HepG2 (cell line): ENCODE data around the gene RNASE13. TPM values are rescaled to one million over a fixed set of nuclear protein-coding genes. Genes with fewer than 3 reads are reported as not detected.
A peak's percentile ranks its signal among the peaks of the same experiment; 100 is the strongest.

Experiments used
- ARNTL ChIP-seq: sonication (generic); formaldehyde crosslinking; IDR thresholded peaks from 2 replicates; pipeline ENCODE4 v1.4.0; 2020; ENCODE audit warnings: mild to moderate bottlenecking, missing genetic modification reagents
- BHLHE40 ChIP-seq: IDR thresholded peaks from 2 replicates; pipeline ENCODE4 v1.6.1; 2011; ENCODE audit warnings: low read length, improper control_type of control experiment
- BRCA1 ChIP-seq: sonication (generic); formaldehyde crosslinking; IDR thresholded peaks from 2 replicates; pipeline ENCODE4 v1.4.0; 2020; ENCODE audit warnings: missing genetic modification reagents
- ESRRA ChIP-seq: sonication (generic); formaldehyde crosslinking; IDR thresholded peaks from 2 replicates; pipeline ENCODE4 v1.5.1; 2020; ENCODE audit warnings: mild to moderate bottlenecking, low read depth, missing genetic modification reagents
- ETV6 ChIP-seq: sonication (generic); formaldehyde crosslinking; conservative IDR thresholded peaks from 2 replicates; pipeline ENCODE4 v1.4.0; 2020; ENCODE audit warnings: missing genetic modification reagents
- HNF4G ChIP-seq, 2 experiments: sonication (generic) in 1 of 2; formaldehyde crosslinking in 1 of 2; IDR thresholded peaks; 2 replicates each; pipeline versions ENCODE4 v1.4.0 to v1.6.1; 2011 to 2020; ENCODE audit warnings: borderline replicate concordance in 2 of 2, low read depth in 2 of 2, mild to moderate bottlenecking in 2 of 2, low read length in 1 of 2, missing genetic modification reagents in 1 of 2, moderate library complexity in 1 of 2
- IRX3 ChIP-seq: sonication (generic); formaldehyde crosslinking; IDR thresholded peaks from 2 replicates; pipeline ENCODE4 v1.8.1; 2023; ENCODE audit warnings: mild to moderate bottlenecking, low read depth, missing genetic modification reagents, borderline replicate concordance
- MAFK ChIP-seq, 2 experiments: IDR thresholded peaks in 1 of 2; conservative IDR thresholded peaks in 1 of 2; 2 replicates each; pipeline ENCODE4 v1.6.1; 2011; ENCODE audit warnings: improper control_type of control experiment in 2 of 2, low read length in 2 of 2
- MTF2 ChIP-seq: sonication (generic); formaldehyde crosslinking; IDR thresholded peaks from 2 replicates; pipeline ENCODE4 v1.5.0; 2020; ENCODE audit warnings: missing genetic modification reagents, borderline replicate concordance
- RBFOX2 ChIP-seq: fragments of 200-400 bp; formaldehyde crosslinking; IDR thresholded peaks from 2 replicates; pipeline ENCODE4 v1.6.1; 2017; ENCODE audit warnings: low read depth, mild to moderate bottlenecking, low read length
- TBL1XR1 ChIP-seq: fragments of 150-350 bp; IDR thresholded peaks from 2 replicates; pipeline ENCODE4 v1.6.1; 2014; ENCODE audit warnings: borderline replicate concordance, low read length; ENCODE audit not compliant: partially characterized antibody
- YY1 ChIP-seq: IDR thresholded peaks from 2 replicates; pipeline ENCODE4 v1.6.1; 2011; ENCODE audit warnings: low read length, low read depth, moderate library complexity, mild to moderate bottlenecking; ENCODE audit not compliant: insufficient read depth, insufficient replicate concordance
- ZEB1 ChIP-seq: IDR thresholded peaks from 2 replicates; pipeline ENCODE4 v1.6.1; 2012; ENCODE audit warnings: mild to moderate bottlenecking, low read depth, inconsistent platforms; ENCODE audit not compliant: insufficient replicate concordance
- ZFP37 ChIP-seq: sonication (generic); formaldehyde crosslinking; IDR thresholded peaks from 2 replicates; pipeline ENCODE4 v1.4.0; 2020; ENCODE audit warnings: missing genetic modification reagents, borderline replicate concordance
- ZNF460 ChIP-seq: sonication (generic); formaldehyde crosslinking; IDR thresholded peaks from 2 replicates; pipeline ENCODE4 v1.5.1; 2020; ENCODE audit warnings: missing genetic modification reagents, mild to moderate bottlenecking, borderline replicate concordance
- ZNF557 ChIP-seq: sonication (generic); formaldehyde crosslinking; IDR thresholded peaks from 2 replicates; pipeline ENCODE4 v1.4.0; 2020; ENCODE audit warnings: missing genetic modification reagents
- ZNF737 ChIP-seq: sonication (generic); formaldehyde crosslinking; IDR thresholded peaks from 2 replicates; pipeline ENCODE4 v1.5.0; 2020; ENCODE audit warnings: missing genetic modification reagents, mild to moderate bottlenecking, borderline replicate concordance
- ZNF766 ChIP-seq: sonication (generic); formaldehyde crosslinking; IDR thresholded peaks from 2 replicates; pipeline ENCODE4 v1.5.0; 2020; ENCODE audit warnings: missing genetic modification reagents, borderline replicate concordance
- polyA plus RNA-seq, 8 experiments: library from polyadenylated mRNA; depleted of rRNA in 3 of 8; stranded (reverse) in 7 of 8; unstranded in 1 of 8; fragments of >200 nt; fragmentation: Illumina TruSeq in 4 of 8; extraction: Trizol in 4 of 8; gene quantifications; 2 replicates each; pipeline versions ENCODE4 v1.2.1 to v1.2.3, GENCODE V29; 2011 to 2016; ENCODE audit warnings: low read depth in 4 of 8, missing spikeins in 1 of 8, mixed read lengths in 1 of 8; ENCODE audit not compliant: insufficient read depth in 1 of 8
- total RNA-seq, 5 experiments: library from RNA; depleted of rRNA; stranded (reverse); fragments of >200 nt; fragmentation: Illumina TruSeq; extraction: Trizol; gene quantifications; 2 replicates each; pipeline ENCODE4 v1.2.3, GENCODE V29; 2016; ENCODE audit warnings: low read depth in 1 of 5
- TF ChIP-seq, protein P1 (sequence below): sonication (generic); formaldehyde crosslinking; IDR thresholded peaks from 2 replicates; pipeline ENCODE4 v1.5.1; 2020; ENCODE audit warnings: mild to moderate bottlenecking, missing genetic modification reagents, moderate library complexity
- TF ChIP-seq, protein P2 (sequence below): sonication (generic); formaldehyde crosslinking; IDR thresholded peaks from 2 replicates; pipeline ENCODE4 v1.4.0; 2020; ENCODE audit warnings: missing genetic modification reagents
- TF ChIP-seq, protein P3 (sequence below): IDR thresholded peaks from 2 replicates; pipeline ENCODE4 v1.6.1; 2018; ENCODE audit warnings: missing genetic modification reagents

RNASE13 gene
- total and polyA plus RNA-seq, 2 of the 13 experiments (the other 11 are each of a cell fraction or from before 2014, with no cell fraction given) = 1.0 TPM; not detected in 1

DNA sequence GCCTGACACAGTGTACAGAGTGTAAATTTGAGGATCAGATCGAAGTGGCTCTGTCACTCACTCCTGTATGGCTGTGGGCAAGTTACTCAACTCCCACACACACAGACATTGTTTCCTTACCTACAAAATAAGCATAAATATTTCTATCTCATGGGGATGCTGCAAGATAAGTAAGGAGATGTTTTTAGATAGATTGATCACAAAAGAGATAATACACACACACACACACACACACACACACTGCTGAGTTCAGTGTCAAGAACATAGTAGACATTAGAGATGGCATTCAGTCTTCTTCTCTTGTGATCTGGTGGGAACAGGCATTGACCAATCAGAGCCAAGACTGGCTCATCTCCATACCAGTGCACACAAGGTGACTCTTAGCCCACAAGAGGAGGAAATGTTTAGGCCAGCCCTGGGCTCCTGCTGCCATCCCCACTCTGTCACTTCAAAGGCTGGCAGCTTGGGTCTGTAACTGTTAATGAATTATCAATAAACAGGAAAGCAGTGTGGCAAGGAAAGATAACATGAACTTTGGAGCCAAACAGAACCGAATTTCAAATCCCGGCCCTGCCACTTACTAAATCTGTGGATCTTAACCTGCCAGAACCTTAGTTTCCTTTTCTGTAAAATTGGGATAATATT is 19.6 kb upstream of the RNASE13 start (continued):
- TF ChIP-seq ETV6 (CRISPR knock-in tag) (peak; percentile 74; the same call in 1 of the 2 replicates), MTF2 (CRISPR knock-in tag) (no peak), HNF4G (IDR thresholded peaks at IDR 0.05; ENCODE audit: borderline replicate concordance, low read depth, low read length) (peak; percentile 97), HNF4G (CRISPR knock-in tag; IDR thresholded peaks at IDR 0.05; ENCODE audit: borderline replicate concordance, low read depth) (peak; percentile 89; the same call in 1 of the 2 replicates), MAFK (conservative IDR thresholded peaks at IDR 0.05 in 1 of 2, IDR thresholded peaks at IDR 0.05 in 1 of 2; ENCODE audit: low read length in 2 of 2) (no peak), ARNTL (CRISPR knock-in tag) (peak; percentile 80; the same call in 1 of the 2 replicates), BRCA1 (CRISPR knock-in tag) (no peak; the same call in 1 of the 2 replicates), ZFP37 (CRISPR knock-in tag) (no peak), RBFOX2 (peak; percentile 75), TBL1XR1 (peak; percentile 27), BHLHE40 (peak; percentile 60; the same call in 1 of the 2 replicates), ZNF460 (CRISPR knock-in tag) (peak; percentile 38; the same call in 1 of the 2 replicates), ZNF557 (CRISPR knock-in tag) (0 out of 2 replicates have a peak, but pooled peaks have one; percentile 51), IRX3 (no peak), ESRRA (CRISPR knock-in tag) (peak; percentile 77), ZEB1 (peak; percentile 74), YY1 (peak; percentile 46), ZNF766 (0 out of 2 replicates have a peak, but pooled peaks have one; percentile 40), ZNF737 (CRISPR knock-in tag) (no peak)
- TF ChIP-seq, protein P1, sequence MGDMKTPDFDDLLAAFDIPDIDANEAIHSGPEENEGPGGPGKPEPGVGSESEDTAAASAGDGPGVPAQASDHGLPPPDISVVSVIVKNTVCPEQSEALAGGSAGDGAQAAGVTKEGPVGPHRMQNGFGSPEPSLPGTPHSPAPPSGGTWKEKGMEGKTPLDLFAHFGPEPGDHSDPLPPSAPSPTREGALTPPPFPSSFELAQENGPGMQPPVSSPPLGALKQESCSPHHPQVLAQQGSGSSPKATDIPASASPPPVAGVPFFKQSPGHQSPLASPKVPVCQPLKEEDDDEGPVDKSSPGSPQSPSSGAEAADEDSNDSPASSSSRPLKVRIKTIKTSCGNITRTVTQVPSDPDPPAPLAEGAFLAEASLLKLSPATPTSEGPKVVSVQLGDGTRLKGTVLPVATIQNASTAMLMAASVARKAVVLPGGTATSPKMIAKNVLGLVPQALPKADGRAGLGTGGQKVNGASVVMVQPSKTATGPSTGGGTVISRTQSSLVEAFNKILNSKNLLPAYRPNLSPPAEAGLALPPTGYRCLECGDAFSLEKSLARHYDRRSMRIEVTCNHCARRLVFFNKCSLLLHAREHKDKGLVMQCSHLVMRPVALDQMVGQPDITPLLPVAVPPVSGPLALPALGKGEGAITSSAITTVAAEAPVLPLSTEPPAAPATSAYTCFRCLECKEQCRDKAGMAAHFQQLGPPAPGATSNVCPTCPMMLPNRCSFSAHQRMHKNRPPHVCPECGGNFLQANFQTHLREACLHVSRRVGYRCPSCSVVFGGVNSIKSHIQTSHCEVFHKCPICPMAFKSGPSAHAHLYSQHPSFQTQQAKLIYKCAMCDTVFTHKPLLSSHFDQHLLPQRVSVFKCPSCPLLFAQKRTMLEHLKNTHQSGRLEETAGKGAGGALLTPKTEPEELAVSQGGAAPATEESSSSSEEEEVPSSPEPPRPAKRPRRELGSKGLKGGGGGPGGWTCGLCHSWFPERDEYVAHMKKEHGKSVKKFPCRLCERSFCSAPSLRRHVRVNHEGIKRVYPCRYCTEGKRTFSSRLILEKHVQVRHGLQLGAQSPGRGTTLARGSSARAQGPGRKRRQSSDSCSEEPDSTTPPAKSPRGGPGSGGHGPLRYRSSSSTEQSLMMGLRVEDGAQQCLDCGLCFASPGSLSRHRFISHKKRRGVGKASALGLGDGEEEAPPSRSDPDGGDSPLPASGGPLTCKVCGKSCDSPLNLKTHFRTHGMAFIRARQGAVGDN (CRISPR knock-in tag) = no peak; the same call in 1 of the 2 replicates
- TF ChIP-seq, protein P2, sequence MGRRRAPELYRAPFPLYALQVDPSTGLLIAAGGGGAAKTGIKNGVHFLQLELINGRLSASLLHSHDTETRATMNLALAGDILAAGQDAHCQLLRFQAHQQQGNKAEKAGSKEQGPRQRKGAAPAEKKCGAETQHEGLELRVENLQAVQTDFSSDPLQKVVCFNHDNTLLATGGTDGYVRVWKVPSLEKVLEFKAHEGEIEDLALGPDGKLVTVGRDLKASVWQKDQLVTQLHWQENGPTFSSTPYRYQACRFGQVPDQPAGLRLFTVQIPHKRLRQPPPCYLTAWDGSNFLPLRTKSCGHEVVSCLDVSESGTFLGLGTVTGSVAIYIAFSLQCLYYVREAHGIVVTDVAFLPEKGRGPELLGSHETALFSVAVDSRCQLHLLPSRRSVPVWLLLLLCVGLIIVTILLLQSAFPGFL (CRISPR knock-in tag) = no peak
- TF ChIP-seq, protein P3, sequence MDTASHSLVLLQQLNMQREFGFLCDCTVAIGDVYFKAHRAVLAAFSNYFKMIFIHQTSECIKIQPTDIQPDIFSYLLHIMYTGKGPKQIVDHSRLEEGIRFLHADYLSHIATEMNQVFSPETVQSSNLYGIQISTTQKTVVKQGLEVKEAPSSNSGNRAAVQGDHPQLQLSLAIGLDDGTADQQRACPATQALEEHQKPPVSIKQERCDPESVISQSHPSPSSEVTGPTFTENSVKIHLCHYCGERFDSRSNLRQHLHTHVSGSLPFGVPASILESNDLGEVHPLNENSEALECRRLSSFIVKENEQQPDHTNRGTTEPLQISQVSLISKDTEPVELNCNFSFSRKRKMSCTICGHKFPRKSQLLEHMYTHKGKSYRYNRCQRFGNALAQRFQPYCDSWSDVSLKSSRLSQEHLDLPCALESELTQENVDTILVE (CRISPR knock-in tag) = peak; percentile 88
